ENCODE results near the gene CMTR1.
A peak's percentile ranks its signal among the peaks of the same experiment; 100 is the strongest.
"Not testable (repeated sequence)": the region's sequence is repeated elsewhere in the genome, so short reads cannot be mapped to it uniquely, and the experiment has no call there.

The CMTR1 gene

GRCh38 chr6:37432916-37433656 is at the start of gene CMTR1:
Gene CMTR1 (plus strand): TSS chr6:37433221. CDS start chr6:37435630, 2,409 bp downstream.
- DNase-seq (ENCODE audit: low read depth in 3 of 3): peak; percentile 93 to 95 (median 94)

GRCh38 chr6:37388578-37388977 is 44.4 kb upstream of the CMTR1 start:
- no peak for DNase-seq (ENCODE audit: low read depth in 3 of 3)

GRCh38 chr6:37389857-37390256 is 43.2 kb upstream of the CMTR1 start:
- no peak for DNase-seq (ENCODE audit: low read depth in 3 of 3)

GRCh38 chr6:37391120-37391519 is 41.9 kb upstream of the CMTR1 start:
- no peak for DNase-seq (ENCODE audit: low read depth in 3 of 3)

- DNase-seq (ENCODE audit: low read depth in 3 of 3): no peak
These were observed 40.2 kb upstream of the CMTR1 start for GRCh38 chr6:37392821-37393220.

GRCh38 chr6:37393381-37393929 is 39.6 kb upstream of the CMTR1 start:
- DNase-seq (ENCODE audit: low read depth in 3 of 3): no peak

- DNase-seq (ENCODE audit: low read depth in 3 of 3): no peak
These were observed 36.3 kb upstream of the CMTR1 start for GRCh38 chr6:37396571-37397180.

- DNase-seq (ENCODE audit: low read depth in 3 of 3): no peak
These were observed 33.9 kb upstream of the CMTR1 start for GRCh38 chr6:37399131-37399530.

GRCh38 chr6:37399795-37400490 is 33.1 kb upstream of the CMTR1 start:
- DNase-seq (ENCODE audit: low read depth in 3 of 3): no peak

GRCh38 chr6:37401658-37402057 is 31.4 kb upstream of the CMTR1 start:
- not testable (repeated sequence) for DNase-seq (ENCODE audit: low read depth in 3 of 3)

GRCh38 chr6:37406726-37407341 is 26.2 kb upstream of the CMTR1 start:
- DNase-seq (ENCODE audit: low read depth in 3 of 3): no peak

- no peak for DNase-seq (ENCODE audit: low read depth in 3 of 3)
These were observed 25.1 kb upstream of the CMTR1 start for GRCh38 chr6:37407948-37408347.

GRCh38 chr6:37409501-37409900 is 23.5 kb upstream of the CMTR1 start:
- DNase-seq (ENCODE audit: low read depth in 3 of 3): no peak

- no peak for DNase-seq (ENCODE audit: low read depth in 3 of 3)
These were observed 15.6 kb upstream of the CMTR1 start for GRCh38 chr6:37417393-37417792.

- no peak for DNase-seq (ENCODE audit: low read depth in 3 of 3)
These were observed 14.3 kb upstream of the CMTR1 start for GRCh38 chr6:37418722-37419121.

GRCh38 chr6:37426058-37426944 is 6.7 kb upstream of the CMTR1 start:
- DNase-seq (ENCODE audit: low read depth in 3 of 3): no peak

GRCh38 chr6:37426945-37427510 is 6.0 kb upstream of the CMTR1 start:
- DNase-seq (ENCODE audit: low read depth in 3 of 3): no peak

- DNase-seq (ENCODE audit: low read depth in 3 of 3): no peak
These were observed 3.7 kb upstream of the CMTR1 start for GRCh38 chr6:37429352-37429750.

- peak in 1 of 3 experiments; percentile 4 for DNase-seq (ENCODE audit: low read depth in 3 of 3)
These were observed 468 bp upstream of the CMTR1 start for GRCh38 chr6:37432590-37432915.

GRCh38 chr6:37433657-37434271 is 743 bp downstream of the CMTR1 start:
- DNase-seq (ENCODE audit: low read depth in 3 of 3): peak; percentile 6 to 21 (median 18)

Measured in stimulated activated CD4-positive, alpha-beta T cell treated with anti-CD3 and anti-CD28 coated beads, TNF-alpha, amount 100 ng/mL, for 4 hours (primary cell).